Forelimb muscle (tissue), 1 donor: ENCODE measurements around the gene GUCD1. TPM values are rescaled to one million over a fixed set of nuclear protein-coding genes. Genes with fewer than 3 reads are reported as not detected.

ENCODE experiments used
- DNase-seq: peaks from one replicate; pipeline ENCODE4 v3.0.0-alpha.2; 2013; ENCODE audit warnings: low read depth
- polyA plus RNA-seq: library from polyadenylated mRNA; unstranded; fragments of 120-200 nt; gene quantifications from one replicate; pipeline ENCODE4 v1.2.1, GENCODE V29; 2013; ENCODE audit not compliant: insufficient read length

Gene GUCD1
- polyA plus RNA-seq, 1 donor: 69.0 TPM

GRCh38 chr22:24590596-24591173, 35.7 kb upstream of the GUCD1 start:
- no peak for DNase-seq

DNA sequence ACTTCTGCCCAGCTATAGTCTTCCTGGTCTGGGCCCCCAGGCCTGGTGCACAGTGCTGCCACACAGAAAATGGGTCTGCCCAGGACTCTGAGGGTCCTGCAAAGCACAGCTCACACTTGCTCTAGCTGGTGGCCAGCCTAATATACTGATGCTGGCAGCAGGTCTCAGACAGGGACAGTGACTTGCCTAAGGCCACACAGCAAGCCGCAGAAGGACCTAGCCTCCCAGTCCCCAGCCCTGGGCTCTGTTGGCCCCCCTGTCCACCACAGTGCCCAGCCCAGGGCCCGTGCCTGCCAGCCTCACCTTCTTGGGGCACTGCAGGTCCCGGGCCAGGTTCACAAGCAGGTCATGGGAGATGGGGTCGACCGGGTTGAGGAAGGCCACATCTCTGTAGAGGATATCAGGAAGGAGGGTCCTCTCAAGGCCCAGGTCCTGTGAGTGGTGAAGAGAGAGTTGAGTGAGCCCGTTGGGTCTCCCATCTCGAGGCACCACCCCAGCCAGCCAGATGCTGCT, 34.6 kb upstream of the GUCD1 start:
- no peak for DNase-seq

- DNase-seq: no peak
These were observed 34.0 kb upstream of the GUCD1 start for GRCh38 chr22:24588757-24589481.

DNA sequence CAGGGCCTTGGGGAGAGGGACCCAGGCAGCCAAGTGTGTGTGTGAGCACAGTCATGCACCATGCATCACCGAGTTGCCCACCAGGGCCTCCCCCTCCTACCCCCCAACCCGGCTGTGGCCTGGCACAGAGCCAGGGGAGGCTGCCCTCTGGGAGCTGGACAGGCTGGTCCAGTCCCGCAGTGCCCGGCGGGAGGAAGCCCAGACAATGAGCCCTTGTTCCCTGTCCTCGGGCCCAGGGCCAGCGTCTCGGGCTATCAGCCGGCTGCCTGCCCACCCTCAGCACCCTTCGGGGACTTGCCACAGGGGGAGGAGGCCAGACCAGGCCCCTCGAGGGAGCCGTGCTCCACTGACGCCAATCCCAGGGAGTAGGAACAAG, 33.4 kb upstream of the GUCD1 start:
- no peak for DNase-seq

GRCh38 chr22:24587948-24588347, 33.0 kb upstream of the GUCD1 start:
- DNase-seq: no peak

DNA sequence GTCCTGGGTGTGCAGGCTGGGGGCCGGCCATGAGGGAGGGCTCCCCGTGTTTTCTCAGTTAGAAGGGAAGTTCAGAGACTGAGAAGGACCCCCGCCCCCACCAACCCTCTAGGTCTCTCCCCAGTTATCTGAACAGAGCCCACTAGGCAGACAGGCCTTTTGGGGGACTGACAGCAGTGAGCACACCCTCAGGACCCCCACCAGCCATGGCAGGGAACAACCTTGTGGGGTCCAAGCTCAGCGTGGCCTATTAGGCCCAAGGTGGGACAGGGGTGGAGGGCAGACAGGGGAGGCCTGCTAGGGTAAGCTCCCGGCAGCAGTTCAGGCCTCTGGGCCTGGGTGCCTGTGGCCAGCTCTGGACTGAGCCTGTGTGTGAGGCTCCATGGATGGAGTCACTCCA, 32.3 kb upstream of the GUCD1 start:
- DNase-seq: no peak

DNA sequence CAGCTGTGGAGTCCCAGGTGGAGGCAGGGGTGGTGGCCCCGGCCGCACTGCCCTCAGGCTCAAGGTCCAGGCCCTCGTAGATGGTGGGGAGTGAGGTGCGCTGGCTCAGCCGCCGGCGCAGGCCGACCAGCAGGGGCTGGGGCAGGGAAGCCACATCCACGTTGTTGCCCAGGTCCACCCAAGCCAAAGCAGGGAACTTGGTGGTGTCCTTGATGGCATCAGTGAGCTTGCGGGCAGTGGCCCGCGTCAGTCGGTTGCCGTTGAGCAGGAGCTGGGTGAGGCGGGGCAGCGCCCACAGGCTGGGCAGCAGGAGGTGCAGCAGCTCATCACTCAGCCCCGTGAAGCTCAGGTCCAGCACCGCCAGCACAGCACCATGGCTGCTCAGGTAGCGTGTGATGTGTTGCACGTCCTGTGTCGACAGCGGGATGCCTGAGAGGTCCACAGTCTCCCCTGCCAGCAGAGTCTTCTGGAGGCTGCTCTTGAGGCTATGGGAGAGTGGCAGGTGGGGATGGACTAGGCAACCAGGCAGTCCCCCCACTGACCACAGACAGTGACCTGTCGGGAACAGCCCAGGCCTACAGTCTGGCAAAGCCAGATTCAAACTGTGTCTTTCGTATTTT, 31.1 kb upstream of the GUCD1 start:
- no peak for DNase-seq

- no peak for DNase-seq
These were observed 30.5 kb upstream of the GUCD1 start for GRCh38 chr22:24585461-24585860.

DNA sequence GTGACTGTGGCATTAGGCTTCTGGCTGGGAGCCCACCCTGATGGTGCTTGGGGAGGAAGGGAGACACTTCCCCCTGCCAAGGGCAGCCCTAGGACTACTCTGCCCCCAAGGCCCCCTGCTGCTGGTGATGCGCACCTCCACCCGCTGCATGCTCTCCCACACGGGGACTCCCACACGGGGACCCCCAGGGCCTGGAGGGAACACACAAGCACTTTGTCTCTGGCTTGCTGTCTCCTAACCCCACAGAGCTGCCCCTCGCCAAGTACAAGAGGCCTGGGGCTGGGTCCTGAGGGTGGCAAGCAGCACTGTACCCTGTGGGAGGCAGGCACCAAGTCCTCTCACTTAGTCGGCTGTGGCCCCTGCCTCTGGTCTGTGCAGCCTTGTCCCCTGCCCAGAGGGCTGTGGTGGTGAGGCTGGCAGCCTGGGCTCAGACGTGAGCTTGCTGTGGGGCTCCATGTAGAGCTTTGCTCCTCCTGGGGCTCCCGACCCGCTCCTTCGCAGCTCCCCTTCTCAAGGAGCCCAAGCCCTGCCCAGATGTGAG, 30.0 kb upstream of the GUCD1 start:
- no peak for DNase-seq

- DNase-seq: no peak
These were observed 29.3 kb upstream of the GUCD1 start for GRCh38 chr22:24584166-24584790.

DNA sequence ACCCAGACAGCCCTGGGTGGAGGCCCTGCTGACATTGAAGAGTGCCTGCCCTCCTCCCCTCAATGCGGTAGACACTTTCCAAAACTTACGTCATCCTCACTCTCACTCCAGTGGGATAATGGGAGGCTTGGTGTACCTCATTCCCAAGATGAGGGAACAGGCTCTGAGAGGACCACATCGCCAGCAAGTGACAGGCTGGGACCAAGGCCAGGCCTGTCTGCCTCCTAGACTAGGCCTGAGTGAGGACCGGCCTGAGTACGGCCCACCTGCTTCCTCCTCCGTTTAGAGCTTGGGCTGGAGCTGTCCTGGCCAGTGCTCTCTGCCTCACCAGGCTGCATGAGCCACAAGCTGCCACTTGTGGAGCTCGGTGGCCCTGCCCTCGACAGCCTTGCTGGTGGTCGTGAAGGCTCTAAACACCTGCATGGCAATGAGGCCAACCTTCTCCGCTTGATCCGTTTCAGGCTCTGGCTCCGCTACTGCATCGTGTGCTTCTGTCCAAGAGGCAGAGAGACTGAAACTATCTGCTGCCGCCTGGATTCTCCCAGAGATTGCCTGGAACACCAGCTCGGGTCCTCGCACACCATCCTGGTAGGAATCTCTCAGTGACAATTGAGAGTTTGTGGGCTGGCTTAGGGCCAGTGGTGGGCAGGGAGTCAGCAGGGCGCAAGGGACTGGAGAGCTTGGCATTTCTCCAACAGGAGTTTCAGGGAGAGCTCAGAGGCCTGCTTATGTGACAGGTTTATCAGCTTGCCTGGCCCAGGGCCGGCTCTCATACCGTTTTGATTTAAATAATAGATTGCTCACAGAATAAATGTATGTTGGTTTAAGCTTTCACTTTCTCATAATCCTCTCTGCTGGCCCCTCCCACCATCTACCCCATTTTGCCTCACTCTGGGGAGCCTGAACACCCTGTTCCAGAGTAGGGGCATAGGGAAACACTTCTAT, 28.6 kb upstream of the GUCD1 start:
- no peak for DNase-seq

DNA sequence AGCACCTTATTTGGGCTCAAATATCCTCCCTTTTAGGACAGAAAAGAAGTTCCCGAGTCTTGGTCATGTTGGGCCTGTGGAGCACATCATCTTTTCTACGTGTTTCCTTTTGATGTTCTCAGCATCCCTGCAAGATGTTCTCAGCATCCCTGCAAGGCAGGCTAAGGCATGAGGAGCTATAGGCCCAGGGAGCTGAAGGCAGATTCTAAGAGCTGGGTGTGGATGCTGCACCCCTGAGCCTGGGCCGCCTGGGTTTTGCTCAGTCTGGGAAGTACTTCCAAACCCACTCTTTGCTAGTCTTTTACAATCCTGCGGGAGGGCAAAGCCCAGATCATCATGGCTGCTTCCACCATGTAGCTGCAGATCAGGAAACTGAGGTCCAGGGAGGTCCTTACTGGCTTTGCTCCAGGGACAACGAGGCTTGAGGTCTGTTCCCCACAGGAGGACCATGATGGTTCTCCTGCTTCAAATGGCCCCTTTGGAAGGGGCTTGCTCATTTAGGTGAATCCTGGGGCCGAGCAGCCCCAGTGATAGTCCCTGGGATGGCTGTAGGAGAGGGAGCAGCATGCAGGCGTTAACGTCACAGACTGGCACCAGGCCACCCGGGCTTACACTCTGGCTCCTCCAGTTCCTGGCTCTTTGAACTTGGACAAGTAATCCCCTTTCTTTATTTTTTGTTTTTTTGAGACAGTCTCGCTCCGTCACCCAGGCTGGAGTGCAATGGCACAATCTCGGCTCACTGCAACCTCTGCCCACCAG, 27.3 kb upstream of the GUCD1 start:
- DNase-seq: no peak

DNA sequence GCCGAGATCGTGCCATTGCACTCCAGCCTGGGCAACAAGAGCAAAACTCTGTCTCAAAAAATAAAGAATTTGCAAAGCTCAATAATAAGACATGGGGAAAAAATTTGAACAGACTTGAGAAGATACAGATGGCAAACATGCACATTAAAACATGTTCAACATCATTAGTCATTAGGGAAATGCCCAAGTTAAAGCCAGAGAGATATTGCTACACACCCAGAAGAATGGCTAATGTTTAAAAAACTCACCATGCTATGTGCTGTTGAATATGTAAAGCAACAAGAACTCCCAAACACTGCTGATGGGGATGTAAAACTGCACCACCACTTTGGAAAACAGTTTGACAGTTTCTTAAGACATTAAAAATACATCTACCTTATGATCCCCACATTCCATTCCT, 25.3 kb upstream of the GUCD1 start:
- DNase-seq: no peak

GRCh38 chr22:24579258-24579601, 24.3 kb upstream of the GUCD1 start:
- no peak for DNase-seq

DNA sequence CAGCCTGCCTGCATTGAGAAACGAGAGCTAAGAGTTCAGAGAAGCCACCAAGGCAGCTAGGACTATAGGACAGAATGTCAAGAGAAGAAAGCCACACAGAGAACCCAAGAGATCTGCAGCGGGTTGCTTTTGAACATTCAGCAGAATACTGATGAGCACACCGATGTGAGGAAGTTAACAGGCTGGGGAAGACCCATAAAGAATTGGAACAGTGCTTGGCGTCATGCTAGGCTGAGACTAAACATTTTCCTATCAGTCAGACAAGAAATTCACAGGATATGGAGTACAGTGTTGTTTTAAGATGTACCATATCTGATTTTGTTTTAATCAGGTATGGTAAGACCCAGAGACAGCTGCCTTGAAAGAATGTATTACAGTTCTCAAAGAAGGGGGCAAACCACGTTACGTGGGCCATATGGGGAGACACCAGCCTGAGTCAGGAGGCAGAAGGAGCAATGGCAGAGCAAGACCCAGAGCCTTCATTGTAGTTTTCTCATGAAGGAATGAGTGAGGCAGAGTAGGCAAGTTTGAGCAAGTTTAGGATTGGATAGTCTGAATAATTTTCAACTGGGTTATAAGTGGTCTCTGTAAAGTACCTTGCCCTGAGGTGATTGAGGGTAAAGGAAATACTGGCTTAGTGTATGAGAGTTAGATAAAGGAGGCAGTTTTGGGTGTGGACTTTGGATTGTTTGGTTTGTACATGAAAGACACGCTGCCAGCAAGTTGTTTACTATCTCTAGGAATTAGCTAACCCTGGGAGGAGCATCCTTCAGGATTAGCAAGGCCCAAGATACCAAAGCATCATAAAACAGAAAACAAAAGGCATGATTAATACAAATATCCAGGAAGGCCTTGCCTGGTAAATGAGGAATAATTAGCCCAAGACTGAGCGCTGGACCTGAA, 23.7 kb upstream of the GUCD1 start:
- DNase-seq: no peak

- DNase-seq: no peak
These were observed 21.8 kb upstream of the GUCD1 start for GRCh38 chr22:24576778-24577177.

DNA sequence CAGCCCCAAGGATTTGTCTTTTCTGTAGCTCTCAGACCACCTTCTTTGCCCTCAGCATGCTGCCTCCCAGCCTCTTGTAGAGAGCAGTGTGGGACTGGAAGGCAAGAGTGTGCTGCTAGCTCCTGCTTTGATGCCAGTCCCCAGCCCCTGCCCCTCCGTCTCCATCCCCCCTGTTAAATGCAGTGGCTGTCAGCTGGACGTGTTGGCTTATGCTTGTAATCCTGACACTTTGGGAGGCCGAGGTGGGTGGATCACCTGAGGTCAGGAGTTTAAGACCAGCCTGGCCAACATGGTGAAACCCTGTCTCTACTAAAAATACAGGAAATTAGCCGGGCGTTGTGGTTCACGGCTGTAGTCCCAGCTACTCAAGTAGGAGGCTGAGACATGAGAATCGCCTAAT, 16.3 kb upstream of the GUCD1 start:
- no peak for DNase-seq

- DNase-seq: no peak
These were observed 12.7 kb upstream of the GUCD1 start for GRCh38 chr22:24567668-24568067.

GRCh38 chr22:24566899-24567511, 12.1 kb upstream of the GUCD1 start:
- DNase-seq: no peak
